ENCODE data around the gene PRODH2. TPM values are rescaled to one million over a fixed set of nuclear protein-coding genes. Genes with fewer than 3 reads are reported as not detected.

PRODH2 gene
- total RNA-seq, 1 experiment from 2014 or later = not detected

- intact Hi-C loops (cut with micrococcal nuclease) = no loop called here
- CTCF ChIA-PET = no interaction called here
- Histone ChIP-seq H3K9ac (ENCODE audit: low read length) (no peak within 1 kb of the TSS), H3K27me3 (ENCODE audit: low read length) (peaks cover 15% of the 10 kb centered on the region), H3K36me3 (ENCODE audit: low read depth, low read length) (no peaks in the 10 kb centered on the region), H3K9me2 (replicated peaks; ENCODE audit: low read length) (no peaks in the 10 kb centered on the region), H3K27ac (ENCODE audit: low read length) (no peak within 1 kb of the TSS), H2AFZ (ENCODE audit: low read length) (no peak within 1 kb of the TSS), H3K4me3 (ENCODE audit: low read length) (no peak within 1 kb of the TSS), H3K4me2 (ENCODE audit: low read length) (no peak within 1 kb of the TSS), H4K20me1 (ENCODE audit: low read length) (no peaks in the 10 kb centered on the region), H3K9me3 (ENCODE audit: low read length) (no peaks in the 10 kb centered on the region), H3F3A (ENCODE audit: low read length, unreplicated experiment) (no peaks in the 10 kb centered on the region), H3K79me2 (ENCODE audit: low read length) (no peaks in the 10 kb centered on the region), H3K4me1 (ENCODE audit: insufficient read depth, low read length) (no peaks in the 10 kb centered on the region)
- DNase-seq (no peak), ATAC-seq (no peak)
- TF ChIP-seq EZH2phosphoT487 (IDR thresholded peaks at IDR 0.05; ENCODE audit: borderline replicate concordance, low read length) (no peak), CTCF (conservative IDR thresholded peaks at IDR 0.05; ENCODE audit: low read depth, low read length) (no peak), EZH2 (IDR thresholded peaks at IDR 0.05; ENCODE audit: low read length, unreplicated experiment) (no peak)
- BruUV-seq (replicated peaks) = no TSS peak
- POLR2A ChIA-PET (ENCODE audit: unreplicated experiment) = no interaction called here
These were observed 39.6 kb upstream of the PRODH2 start, which contains the start of gene NPHS1 for GRCh38 chr19:35852029-35852780. Gene NPHS1 (minus strand): TSS chr19:35852504. CDS start chr19:35851837, 667 bp downstream.

GRCh38 chr19:35851213-35852028 lies 38.8 kb upstream of the PRODH2 start:
- BruUV-seq (replicated peaks) = no TSS peak
- H3K4me3 ChIP-seq (ENCODE audit: low read length) = no peak overlapping the region
- H3K79me2 ChIP-seq (ENCODE audit: low read length) = no peaks in the 10 kb centered on the region
- H3K4me2 ChIP-seq (ENCODE audit: low read length) = no peak overlapping the region
- no peak overlapping the region for H3K27ac ChIP-seq (ENCODE audit: low read length)
- no peaks in the 10 kb centered on the region for H3K9me2 ChIP-seq (replicated peaks; ENCODE audit: low read length)
- DNase-seq (no peak), ATAC-seq (no peak)
- POLR2A ChIA-PET (ENCODE audit: unreplicated experiment) = no interaction called here
- H3F3A ChIP-seq (ENCODE audit: low read length, unreplicated experiment) = no peaks in the 10 kb centered on the region
- H3K27me3 ChIP-seq (ENCODE audit: low read length) = peaks cover 8% of the 10 kb centered on the region
- no peaks in the 10 kb centered on the region for H3K36me3 ChIP-seq (ENCODE audit: low read depth, low read length)
- H4K20me1 ChIP-seq (ENCODE audit: low read length) = no peaks in the 10 kb centered on the region
- CTCF ChIA-PET = no interaction called here
- H3K9me3 ChIP-seq (ENCODE audit: low read length) = no peaks in the 10 kb centered on the region
- intact Hi-C loops (cut with micrococcal nuclease) = no loop called here
- TF ChIP-seq EZH2phosphoT487 (IDR thresholded peaks at IDR 0.05; ENCODE audit: borderline replicate concordance, low read length) = no peak
- H3K9ac ChIP-seq (ENCODE audit: low read length) = no peak overlapping the region
- no peaks in the 10 kb centered on the region for H3K4me1 ChIP-seq (ENCODE audit: insufficient read depth, low read length)
- no peak overlapping the region for H2AFZ ChIP-seq (ENCODE audit: low read length)

GRCh38 chr19:35848919-35849505 lies 36.4 kb upstream of the PRODH2 start:
- intact Hi-C loops (cut with micrococcal nuclease) = no loop called here
- no peaks in the 10 kb centered on the region for H3K9me2 ChIP-seq (replicated peaks; ENCODE audit: low read length)
- no peaks in the 10 kb centered on the region for H3K9me3 ChIP-seq (ENCODE audit: low read length)
- TF ChIP-seq EZH2phosphoT487 (IDR thresholded peaks at IDR 0.05; ENCODE audit: borderline replicate concordance, low read length) (no peak), EZH2 (IDR thresholded peaks at IDR 0.05; ENCODE audit: low read length, unreplicated experiment) (no peak)
- no peak for DNase-seq
- H3K9ac ChIP-seq (ENCODE audit: low read length) = no peak overlapping the region
- H2AFZ ChIP-seq (ENCODE audit: low read length) = no peak overlapping the region
- no peaks in the 10 kb centered on the region for H3F3A ChIP-seq (ENCODE audit: low read length, unreplicated experiment)
- H3K79me2 ChIP-seq (ENCODE audit: low read length) = no peaks in the 10 kb centered on the region
- CTCF ChIA-PET = no interaction called here
- POLR2A ChIA-PET (ENCODE audit: unreplicated experiment) = no interaction called here
- H3K27ac ChIP-seq (ENCODE audit: low read length) = no peak overlapping the region
- H3K4me2 ChIP-seq (ENCODE audit: low read length) = no peak overlapping the region
- no peaks in the 10 kb centered on the region for H3K36me3 ChIP-seq (ENCODE audit: low read depth, low read length)
- ATAC-seq = no peak
- BruUV-seq (replicated peaks) = no TSS peak
- no peaks in the 10 kb centered on the region for H3K4me1 ChIP-seq (ENCODE audit: insufficient read depth, low read length)
- H3K27me3 ChIP-seq (ENCODE audit: low read length) = no peaks in the 10 kb centered on the region
- no peak overlapping the region for H3K4me3 ChIP-seq (ENCODE audit: low read length)
- H4K20me1 ChIP-seq (ENCODE audit: low read length) = no peaks in the 10 kb centered on the region

Data from PC-3 (cell line).